ENCODE data around the gene NFIB. TPM values are rescaled to one million over a fixed set of nuclear protein-coding genes. Genes with fewer than 3 reads are reported as not detected.

Gene NFIB
- polyA plus RNA-seq, 1 of the 3 experiments (the other 2 are of a cell fraction), result 9.2 TPM

GRCh38 chr9:14198047-14198840 is 115.7 kb downstream of the NFIB start (continued):
- TF ChIP-seq, protein P1, sequence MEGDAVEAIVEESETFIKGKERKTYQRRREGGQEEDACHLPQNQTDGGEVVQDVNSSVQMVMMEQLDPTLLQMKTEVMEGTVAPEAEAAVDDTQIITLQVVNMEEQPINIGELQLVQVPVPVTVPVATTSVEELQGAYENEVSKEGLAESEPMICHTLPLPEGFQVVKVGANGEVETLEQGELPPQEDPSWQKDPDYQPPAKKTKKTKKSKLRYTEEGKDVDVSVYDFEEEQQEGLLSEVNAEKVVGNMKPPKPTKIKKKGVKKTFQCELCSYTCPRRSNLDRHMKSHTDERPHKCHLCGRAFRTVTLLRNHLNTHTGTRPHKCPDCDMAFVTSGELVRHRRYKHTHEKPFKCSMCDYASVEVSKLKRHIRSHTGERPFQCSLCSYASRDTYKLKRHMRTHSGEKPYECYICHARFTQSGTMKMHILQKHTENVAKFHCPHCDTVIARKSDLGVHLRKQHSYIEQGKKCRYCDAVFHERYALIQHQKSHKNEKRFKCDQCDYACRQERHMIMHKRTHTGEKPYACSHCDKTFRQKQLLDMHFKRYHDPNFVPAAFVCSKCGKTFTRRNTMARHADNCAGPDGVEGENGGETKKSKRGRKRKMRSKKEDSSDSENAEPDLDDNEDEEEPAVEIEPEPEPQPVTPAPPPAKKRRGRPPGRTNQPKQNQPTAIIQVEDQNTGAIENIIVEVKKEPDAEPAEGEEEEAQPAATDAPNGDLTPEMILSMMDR (IDR thresholded peaks at IDR 0.05), result no peak
- no peak for TF ChIP-seq TAF1 (IDR thresholded peaks at IDR 0.05; ENCODE audit: borderline replicate concordance, low read depth, low read length)

DNA sequence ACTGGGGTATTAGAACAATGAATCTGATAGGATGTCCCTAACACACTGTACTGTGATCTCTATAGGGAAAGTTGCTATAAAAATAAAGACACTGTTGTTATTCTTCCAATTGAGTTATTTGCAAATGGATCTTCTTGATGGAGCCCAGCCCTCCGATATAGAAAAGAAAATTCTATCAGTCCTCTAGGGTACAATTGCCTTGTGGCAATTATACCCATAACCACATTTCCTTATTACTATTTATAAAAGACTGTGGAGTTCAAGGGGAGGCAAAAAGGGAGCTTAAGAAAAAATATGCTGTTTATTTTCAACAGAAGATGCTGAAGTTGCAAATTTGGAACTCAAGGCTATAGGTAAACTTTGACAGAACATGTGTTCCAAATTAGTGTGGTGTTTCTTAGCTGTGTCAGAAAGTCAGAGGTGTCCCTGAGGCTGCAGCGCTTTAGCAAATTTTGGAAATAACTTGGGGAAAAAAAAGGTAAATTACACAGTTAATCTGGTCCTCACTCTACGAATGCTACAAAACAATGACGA is 116.5 kb downstream of the NFIB start:
- ChIA-PET POLR2A (no interaction called here), CTCF (interaction anchor here (0.7 to 1.2 kb wide), 2 partner anchors 770 to 1109 kb away, joined by 3 to 4 read pairs; no protein-coding TSS in a partner anchor)
- WGBS (ENCODE audit: low lambda C conversion rate), result 96% methylated on average over 4 of the region's 4 CpGs
- H3F3A ChIP-seq (replicated peaks; ENCODE audit: insufficient read depth), result no peaks in the 10 kb centered on the region
- DNase-seq, result no peak
- H3K36me3 ChIP-seq (replicated peaks in 1 of 2; ENCODE audit: control insufficient read depth in 1 of 2, insufficient read depth in 2 of 2, low read length in 1 of 2), result no peaks in the 10 kb centered on the region
- H3K27me3 ChIP-seq (ENCODE audit: insufficient read depth), result no peaks in the 10 kb centered on the region
- H3K4me1 ChIP-seq (ENCODE audit: control insufficient read depth in 1 of 2, insufficient read depth in 2 of 2, low read depth in 1 of 2, low read length in 1 of 2), result peaks cover 14 to 28% of the 10 kb centered on the region in 2 experiments; a peak in 3 of 4 replicates
- H2AFZ ChIP-seq (ENCODE audit: low read depth), result no peak overlapping the region
- H3K27ac ChIP-seq (ENCODE audit: low read depth in 2 of 2, low read length in 1 of 2), result no peak overlapping the region
- H3K9me2 ChIP-seq, result no peaks in the 10 kb centered on the region
- H3K4me2 ChIP-seq, result no peak overlapping the region
- no peaks in the 10 kb centered on the region for H3K9me3 ChIP-seq
- H4K20me1 ChIP-seq (ENCODE audit: insufficient read depth), result no peaks in the 10 kb centered on the region
- no peak for TF ChIP-seq MAX (IDR thresholded peaks at IDR 0.05; ENCODE audit: low read depth)
- TF ChIP-seq USF2 (IDR thresholded peaks at IDR 0.05; ENCODE audit: borderline replicate concordance, low read depth, low read length), result no peak
- TF ChIP-seq, protein P2, sequence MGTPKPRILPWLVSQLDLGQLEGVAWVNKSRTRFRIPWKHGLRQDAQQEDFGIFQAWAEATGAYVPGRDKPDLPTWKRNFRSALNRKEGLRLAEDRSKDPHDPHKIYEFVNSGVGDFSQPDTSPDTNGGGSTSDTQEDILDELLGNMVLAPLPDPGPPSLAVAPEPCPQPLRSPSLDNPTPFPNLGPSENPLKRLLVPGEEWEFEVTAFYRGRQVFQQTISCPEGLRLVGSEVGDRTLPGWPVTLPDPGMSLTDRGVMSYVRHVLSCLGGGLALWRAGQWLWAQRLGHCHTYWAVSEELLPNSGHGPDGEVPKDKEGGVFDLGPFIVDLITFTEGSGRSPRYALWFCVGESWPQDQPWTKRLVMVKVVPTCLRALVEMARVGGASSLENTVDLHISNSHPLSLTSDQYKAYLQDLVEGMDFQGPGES (IDR thresholded peaks at IDR 0.05; ENCODE audit: low read depth, low read length), result no peak
- no peak for TF ChIP-seq EZH2phosphoT487 (IDR thresholded peaks at IDR 0.05; ENCODE audit: borderline replicate concordance, low read depth)
- TF ChIP-seq TEAD4 (IDR thresholded peaks at IDR 0.05; ENCODE audit: borderline replicate concordance, insufficient read depth), result no peak
- TF ChIP-seq, protein P3, sequence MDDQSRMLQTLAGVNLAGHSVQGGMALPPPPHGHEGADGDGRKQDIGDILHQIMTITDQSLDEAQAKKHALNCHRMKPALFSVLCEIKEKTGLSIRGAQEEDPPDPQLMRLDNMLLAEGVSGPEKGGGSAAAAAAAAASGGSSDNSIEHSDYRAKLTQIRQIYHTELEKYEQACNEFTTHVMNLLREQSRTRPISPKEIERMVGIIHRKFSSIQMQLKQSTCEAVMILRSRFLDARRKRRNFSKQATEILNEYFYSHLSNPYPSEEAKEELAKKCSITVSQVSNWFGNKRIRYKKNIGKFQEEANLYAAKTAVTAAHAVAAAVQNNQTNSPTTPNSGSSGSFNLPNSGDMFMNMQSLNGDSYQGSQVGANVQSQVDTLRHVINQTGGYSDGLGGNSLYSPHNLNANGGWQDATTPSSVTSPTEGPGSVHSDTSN (IDR thresholded peaks at IDR 0.05), result no peak
- no peak for TF ChIP-seq FOXJ3 (CRISPR knock-in tag; IDR thresholded peaks at IDR 0.05)
- TF ChIP-seq ZBTB33 (IDR thresholded peaks at IDR 0.05; ENCODE audit: borderline replicate concordance, low read depth), result no peak
- TF ChIP-seq EP300 (IDR thresholded peaks at IDR 0.05; ENCODE audit: borderline replicate concordance in 1 of 2, low read depth in 1 of 2, low read length in 1 of 2), result no peak
- no peak for TF ChIP-seq CHD2 (IDR thresholded peaks at IDR 0.05; ENCODE audit: low read length, partially characterized antibody)
- TF ChIP-seq USF1 (IDR thresholded peaks at IDR 0.05; ENCODE audit: borderline replicate concordance, low read depth), result no peak
- no peak for TF ChIP-seq RXRA (IDR thresholded peaks at IDR 0.05; ENCODE audit: borderline replicate concordance, low read depth)
- TF ChIP-seq FOSL2 (IDR thresholded peaks at IDR 0.05; ENCODE audit: borderline replicate concordance, low read depth), result no peak
- TF ChIP-seq RFX5 (IDR thresholded peaks at IDR 0.05; ENCODE audit: low read length), result no peak
- no peak for TF ChIP-seq GABPA (IDR thresholded peaks at IDR 0.05; ENCODE audit: low read depth)
- H3K9ac ChIP-seq, result no peak overlapping the region
- no peak overlapping the region for H3K4me3 ChIP-seq (ENCODE audit: low read depth in 2 of 2, low read length in 1 of 2)
- peaks cover 78% of the 10 kb centered on the region for H3K79me2 ChIP-seq (ENCODE audit: insufficient read depth)

Measured in SK-N-SH (cell line).